SK-N-SH (cell line): ENCODE measurements around the gene RAB10. TPM values are rescaled to one million over a fixed set of nuclear protein-coding genes. Genes with fewer than 3 reads are reported as not detected.

ENCODE experiments used
- CTCF ChIA-PET: fragments of 300-600, 350-600 bp; formaldehyde crosslinking; extraction: SDS; loops from one replicate; lab custom pipeline; 2021; lab: Yijun Ruan, JAX
- POLR2A ChIA-PET: fragments of 350-600 bp; sonication (Branson Sonifier 250); formaldehyde crosslinking; extraction: SDS; loops from one replicate; lab custom pipeline; 2020; ENCODE audit warnings: antibody characterized with exemption, inconsistent platforms; lab: Yijun Ruan, JAX
- DNase-seq: peaks from one replicate; pipeline ENCODE4 v3.0.0; 2012
- H2AFZ ChIP-seq: fragments of 200-600 bp; sonication (generic); 2 replicates; pipeline ENCODE4 v1.8.1; 2016; ENCODE audit warnings: antibody characterized with exemption, mild to moderate bottlenecking, low read depth
- H3F3A ChIP-seq: fragments of 200-600 bp; sonication (generic); replicated peaks from 2 replicates; pipeline ENCODE3; 2016; ENCODE audit warnings: antibody characterized with exemption, mild to moderate bottlenecking; ENCODE audit not compliant: insufficient read depth
- H3K27ac ChIP-seq, 2 experiments: fragments of 200-500 bp in 1 of 2; fragments of 200-600 bp in 1 of 2; sonication (Bioruptor generic) in 1 of 2; sonication (generic), shearing (Covaris generic) in 1 of 2; 2 replicates each; pipeline versions ENCODE4 v1.5.1 to v1.6.1; 2014 to 2016; ENCODE audit warnings: low read depth in 2 of 2, inconsistent platforms in 1 of 2, low read length in 1 of 2, mild to moderate bottlenecking in 1 of 2, mixed read lengths in 1 of 2
- H3K27me3 ChIP-seq: fragments of 200-600 bp; sonication (generic), shearing (Covaris generic); 2 replicates; pipeline ENCODE4 v1.6.1; 2016; ENCODE audit warnings: mixed run types; ENCODE audit not compliant: insufficient read depth
- H3K36me3 ChIP-seq, 2 experiments: fragments of 200-500 bp in 1 of 2; fragments of 200-600 bp in 1 of 2; sonication (Bioruptor generic) in 1 of 2; sonication (generic) in 1 of 2; replicated peaks in 1 of 2; 2 replicates each; pipeline versions ENCODE3 to v1.5.1; 2014 to 2016; ENCODE audit warnings: low read length in 1 of 2, mild to moderate bottlenecking in 1 of 2; ENCODE audit not compliant: insufficient read depth in 2 of 2, control insufficient read depth in 1 of 2
- H3K4me1 ChIP-seq, 2 experiments: fragments of 200-500 bp in 1 of 2; fragments of 200-600 bp in 1 of 2; sonication (Bioruptor generic) in 1 of 2; sonication (generic), shearing (Covaris generic) in 1 of 2; 2 replicates each; pipeline versions ENCODE4 v1.5.1 to v1.6.1; 2014 to 2016; ENCODE audit warnings: low read depth in 1 of 2, low read length in 1 of 2, mixed run types in 1 of 2; ENCODE audit not compliant: insufficient read depth in 2 of 2, control insufficient read depth in 1 of 2
- H3K4me2 ChIP-seq: fragments of 200-600 bp; sonication (generic), shearing (Covaris generic); 2 replicates; pipeline ENCODE4 v1.6.1; 2017; ENCODE audit warnings: mixed run types
- H3K4me3 ChIP-seq, 2 experiments: fragments of 200-500 bp in 1 of 2; fragments of 200-600 bp in 1 of 2; sonication (Bioruptor generic) in 1 of 2; sonication (generic), shearing (Covaris generic) in 1 of 2; 2 replicates each; pipeline versions ENCODE4 v1.5.1 to v1.8.1; 2014 to 2016; ENCODE audit warnings: low read depth in 2 of 2, inconsistent platforms in 1 of 2, low read length in 1 of 2, mild to moderate bottlenecking in 1 of 2, mixed read lengths in 1 of 2, moderate library complexity in 1 of 2
- H3K79me2 ChIP-seq: fragments of 200-600 bp; sonication (generic); 2 replicates; pipeline ENCODE4 v1.8.1; 2017; ENCODE audit warnings: mild to moderate bottlenecking; ENCODE audit not compliant: insufficient read depth
- H3K9ac ChIP-seq: fragments of 200-600 bp; sonication (generic); 2 replicates; pipeline ENCODE4 v1.6.1; 2017; ENCODE audit warnings: mixed run types
- H3K9me2 ChIP-seq: fragments of 200-600 bp; sonication (generic); 2 replicates; pipeline ENCODE4 v1.6.1; 2017; ENCODE audit warnings: mixed run types
- H3K9me3 ChIP-seq: fragments of 200-600 bp; sonication (generic); 2 replicates; pipeline ENCODE4 v1.6.1; 2017; ENCODE audit warnings: mixed run types, mild to moderate bottlenecking, moderate library complexity
- H4K20me1 ChIP-seq: fragments of 200-600 bp; sonication (generic); 2 replicates; pipeline ENCODE4 v1.6.1; 2017; ENCODE audit warnings: mild to moderate bottlenecking, mixed run types; ENCODE audit not compliant: insufficient read depth
- CHD2 ChIP-seq: fragments of 150-350 bp; IDR thresholded peaks from 2 replicates; pipeline ENCODE4 v1.6.1; 2018; ENCODE audit warnings: low read length; ENCODE audit not compliant: partially characterized antibody
- EP300 ChIP-seq, 2 experiments: IDR thresholded peaks; 2 replicates each; pipeline versions ENCODE4 v1.4.0 to v1.6.1; 2012; ENCODE audit warnings: borderline replicate concordance in 1 of 2, low read depth in 1 of 2, low read length in 1 of 2
- GABPA ChIP-seq: IDR thresholded peaks from 2 replicates; pipeline ENCODE4 v1.4.0; 2012; ENCODE audit warnings: low read depth, mild to moderate bottlenecking
- MEF2A ChIP-seq: IDR thresholded peaks from 2 replicates; pipeline ENCODE4 v1.4.0; 2012; ENCODE audit warnings: low read depth, borderline replicate concordance
- MXI1 ChIP-seq: IDR thresholded peaks from 2 replicates; pipeline ENCODE4 v1.6.1; 2012; ENCODE audit warnings: mild to moderate bottlenecking, low read depth, low read length, improper control_type of control experiment
- NFIC ChIP-seq: IDR thresholded peaks from 2 replicates; pipeline ENCODE4 v1.4.0; 2012; ENCODE audit warnings: borderline replicate concordance
- NRF1 ChIP-seq: IDR thresholded peaks from 2 replicates; pipeline ENCODE4 v1.6.1; 2012; ENCODE audit warnings: low read depth, mild to moderate bottlenecking, low read length
- POLR2AphosphoS5 ChIP-seq: IDR thresholded peaks from 2 replicates; pipeline ENCODE4 v1.6.1; 2012; ENCODE audit warnings: low read depth, low read length
- RAD21 ChIP-seq: IDR thresholded peaks from 2 replicates; pipeline ENCODE4 v1.6.1; 2012; ENCODE audit warnings: mild to moderate bottlenecking, low read length
- RCOR1 ChIP-seq: fragments of 150-350 bp; IDR thresholded peaks from 2 replicates; pipeline ENCODE4 v1.6.1; 2017; ENCODE audit warnings: antibody characterized with exemption, low read length
- REST ChIP-seq: IDR thresholded peaks from 2 replicates; pipeline ENCODE4 v1.6.1; 2012; ENCODE audit warnings: mild to moderate bottlenecking, low read depth, low read length, moderate library complexity
- RFX5 ChIP-seq: IDR thresholded peaks from 2 replicates; pipeline ENCODE4 v1.6.1; 2012; ENCODE audit warnings: mild to moderate bottlenecking, improper control_type of control experiment, low read length
- RXRA ChIP-seq: IDR thresholded peaks from 2 replicates; pipeline ENCODE4 v1.4.0; 2012; ENCODE audit warnings: low read depth, mild to moderate bottlenecking, borderline replicate concordance
- SIN3A ChIP-seq: IDR thresholded peaks from 2 replicates; pipeline ENCODE4 v1.6.1; 2012; ENCODE audit warnings: low read depth, mild to moderate bottlenecking, low read length, moderate library complexity, borderline replicate concordance
- SMC3 ChIP-seq: IDR thresholded peaks from 2 replicates; pipeline ENCODE4 v1.6.1; 2012; ENCODE audit warnings: low read depth, low read length, improper control_type of control experiment
- TAF1 ChIP-seq: IDR thresholded peaks from 2 replicates; pipeline ENCODE4 v1.6.1; 2012; ENCODE audit warnings: low read depth, mild to moderate bottlenecking, low read length, moderate library complexity, borderline replicate concordance
- TCF12 ChIP-seq: IDR thresholded peaks from 2 replicates; pipeline ENCODE4 v1.4.0; 2012
- USF1 ChIP-seq: IDR thresholded peaks from 2 replicates; pipeline ENCODE4 v1.4.0; 2012; ENCODE audit warnings: low read depth, borderline replicate concordance
- WGBS: methylation state at CpG from one replicate; pipeline ENCODE4 v1.1.6; 2017; ENCODE audit warnings: low lambda C conversion rate; 5-methylcytosine and 5-hydroxymethylcytosine counted together
- polyA plus RNA-seq, 3 experiments: library from polyadenylated mRNA; depleted of rRNA; stranded (reverse); fragments of >200 nt; gene quantifications; 2 replicates each; pipeline ENCODE4 v1.2.3, GENCODE V29; 2012
- TF ChIP-seq, protein P1 (sequence below): fragments of 150-350 bp; IDR thresholded peaks from 2 replicates; pipeline ENCODE4 v1.6.1; 2016; ENCODE audit warnings: mild to moderate bottlenecking, low read depth, low read length
- TF ChIP-seq, protein P2 (sequence below): IDR thresholded peaks from 2 replicates; pipeline ENCODE4 v1.4.0; 2012; ENCODE audit warnings: low read depth

Gene RAB10
- polyA plus RNA-seq, 1 of the 3 experiments (the other 2 are of a cell fraction) = 47.5 TPM

GRCh38 chr2:26123426-26123825 is 89.5 kb downstream of the RAB10 start:
- Histone ChIP-seq H3K4me2 (no peak overlapping the region), H3K27me3 (no peaks in the 10 kb centered on the region), H3K9ac (no peak overlapping the region), H3K27ac (no peak overlapping the region), H3K4me1 (peaks cover 0 to 4% of the 10 kb centered on the region in 2 experiments; a peak in 1 of 4 replicates), H3K9me2 (no peaks in the 10 kb centered on the region), H3K36me3 (peaks cover 10 to 27% of the 10 kb centered on the region in 2 experiments), H3K4me3 (no peak overlapping the region), H3K79me2 (peaks cover 77% of the 10 kb centered on the region), H2AFZ (no peak overlapping the region), H4K20me1 (peaks cover 68% of the 10 kb centered on the region), H3F3A (peaks cover 8% of the 10 kb centered on the region), H3K9me3 (no peaks in the 10 kb centered on the region)
- CTCF ChIA-PET = no interaction called here
- DNase-seq = no peak
- POLR2A ChIA-PET = no interaction called here
- 91% methylated on average over 5 of the region's 5 CpGs for WGBS
- TF ChIP-seq TCF12 (no peak), NRF1 (no peak), SIN3A (no peak), USF1 (no peak), EP300 (IDR thresholded peaks at IDR 0.05; ENCODE audit: borderline replicate concordance in 1 of 2, low read depth in 1 of 2, low read length in 1 of 2) (no peak), SMC3 (no peak), RFX5 (no peak)
- TF ChIP-seq, protein P1, sequence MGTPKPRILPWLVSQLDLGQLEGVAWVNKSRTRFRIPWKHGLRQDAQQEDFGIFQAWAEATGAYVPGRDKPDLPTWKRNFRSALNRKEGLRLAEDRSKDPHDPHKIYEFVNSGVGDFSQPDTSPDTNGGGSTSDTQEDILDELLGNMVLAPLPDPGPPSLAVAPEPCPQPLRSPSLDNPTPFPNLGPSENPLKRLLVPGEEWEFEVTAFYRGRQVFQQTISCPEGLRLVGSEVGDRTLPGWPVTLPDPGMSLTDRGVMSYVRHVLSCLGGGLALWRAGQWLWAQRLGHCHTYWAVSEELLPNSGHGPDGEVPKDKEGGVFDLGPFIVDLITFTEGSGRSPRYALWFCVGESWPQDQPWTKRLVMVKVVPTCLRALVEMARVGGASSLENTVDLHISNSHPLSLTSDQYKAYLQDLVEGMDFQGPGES = no peak
- TF ChIP-seq, protein P2, sequence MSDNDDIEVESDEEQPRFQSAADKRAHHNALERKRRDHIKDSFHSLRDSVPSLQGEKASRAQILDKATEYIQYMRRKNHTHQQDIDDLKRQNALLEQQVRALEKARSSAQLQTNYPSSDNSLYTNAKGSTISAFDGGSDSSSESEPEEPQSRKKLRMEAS = no peak

DNA sequence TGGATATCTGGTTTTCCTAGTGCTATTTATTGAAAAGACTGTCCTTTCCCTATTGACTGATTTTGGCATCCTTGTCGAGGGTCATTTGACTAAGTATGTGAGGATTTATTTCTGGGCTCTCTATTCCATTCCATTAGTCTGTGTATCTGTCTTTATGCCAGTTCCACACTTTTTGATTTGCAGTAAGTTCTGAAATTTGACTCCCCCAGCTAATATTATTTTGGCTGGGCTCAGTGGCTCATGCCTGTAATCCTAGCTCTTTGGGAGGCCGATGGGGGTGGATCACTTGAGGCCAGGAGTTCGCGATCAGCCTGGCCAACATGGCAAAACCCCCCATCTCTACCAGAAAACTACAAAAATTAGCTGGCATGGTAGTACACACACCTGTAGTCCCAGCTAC is 92.2 kb downstream of the RAB10 start:
- peaks cover 53% of the 10 kb centered on the region for H4K20me1 ChIP-seq
- DNase-seq = no peak
- POLR2A ChIA-PET = no interaction called here
- H3K9me2 ChIP-seq = no peaks in the 10 kb centered on the region
- no peak overlapping the region for H3K4me2 ChIP-seq
- H3K4me1 ChIP-seq = peaks cover 0 to 4% of the 10 kb centered on the region in 2 experiments; a peak in 1 of 4 replicates
- no peak overlapping the region for H3K27ac ChIP-seq
- H3K9me3 ChIP-seq = no peaks in the 10 kb centered on the region
- no peaks in the 10 kb centered on the region for H3K27me3 ChIP-seq
- no peak overlapping the region for H3K9ac ChIP-seq
- CTCF ChIA-PET = interaction anchor here (0.5 to 6.2 kb wide), 4 partner anchors 18 to 134 kb away, joined by 3 to 35 read pairs (median 10); no protein-coding TSS in a partner anchor
- H3K36me3 ChIP-seq = peaks cover 11 to 48% of the 10 kb centered on the region in 2 experiments
- 86% methylated on average over 4 of the region's 4 CpGs for WGBS
- H2AFZ ChIP-seq = no peak overlapping the region
- H3F3A ChIP-seq = peaks cover 14% of the 10 kb centered on the region
- H3K79me2 ChIP-seq = peaks cover 70% of the 10 kb centered on the region
- no peak overlapping the region for H3K4me3 ChIP-seq
- no peak for TF ChIP-seq REST
- no peak for TF ChIP-seq CHD2
- TF ChIP-seq, protein P1 = no peak
- TF ChIP-seq POLR2AphosphoS5 = no peak
- TF ChIP-seq MXI1 = no peak
- no peak for TF ChIP-seq GABPA
- no peak for TF ChIP-seq RXRA
- TF ChIP-seq MEF2A = no peak
- no peak for TF ChIP-seq TAF1
- no peak for TF ChIP-seq RAD21
- no peak for TF ChIP-seq RCOR1
- no peak for TF ChIP-seq SMC3
- no peak for TF ChIP-seq USF1
- TF ChIP-seq NFIC = no peak
